ENCODE measurements around the gene POU2F3. TPM values are rescaled to one million over a fixed set of nuclear protein-coding genes. Genes with fewer than 3 reads are reported as not detected.

Gene POU2F3
- total and polyA plus RNA-seq, 2 of the 13 experiments (the other 11 are each of a cell fraction or from before 2014, with no cell fraction given), result not detected

DNA sequence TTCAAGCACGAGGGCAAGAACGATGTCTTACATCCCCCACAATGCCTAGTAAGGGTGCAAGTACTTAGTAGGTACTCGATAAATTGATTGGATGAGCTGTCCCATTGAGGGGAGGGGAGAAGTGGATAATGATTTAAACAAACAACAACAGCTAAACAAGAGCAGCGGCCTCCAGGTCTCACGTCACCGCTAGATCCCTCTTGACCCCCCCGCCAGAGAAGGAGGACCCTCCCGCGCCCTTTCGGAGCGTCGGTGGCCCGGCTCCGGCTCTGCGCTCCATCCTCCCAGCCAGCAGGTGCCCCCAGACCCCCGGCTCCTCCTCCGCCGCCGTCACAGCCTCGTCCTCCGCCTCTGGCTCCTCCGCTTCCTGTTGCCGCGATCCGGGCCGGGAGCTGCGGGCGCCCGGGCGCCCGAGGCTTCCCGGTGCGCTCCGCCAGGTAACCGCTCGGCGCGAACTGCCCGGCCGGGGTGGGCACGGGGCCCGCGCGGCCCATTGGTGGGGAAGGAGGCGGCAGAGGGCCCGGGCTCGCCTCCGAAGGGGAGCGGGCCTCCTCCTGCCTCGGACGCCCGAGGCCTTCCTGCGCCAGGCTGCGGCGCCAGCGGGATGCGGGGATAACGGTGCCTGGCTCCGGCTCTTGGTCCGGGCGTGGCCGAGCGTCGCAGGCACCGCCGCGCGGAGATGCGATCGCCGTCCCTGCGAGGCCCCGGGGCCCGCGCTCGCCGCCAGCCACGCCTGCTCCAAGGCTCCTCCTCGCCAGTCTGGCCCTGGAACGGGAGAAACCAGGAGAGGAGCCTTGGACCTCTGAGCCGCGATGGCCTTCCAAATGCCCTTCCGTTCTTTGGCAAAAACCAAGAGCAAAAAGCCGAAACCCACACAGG, 85.2 kb downstream of the POU2F3 start, which contains the start of gene TLCD5 (continued):
- TF ChIP-seq ZNF367 (CRISPR knock-in tag; IDR thresholded peaks at IDR 0.05; ENCODE audit: borderline replicate concordance), result 0 out of 2 replicates have a peak, but pooled peaks have one; percentile 77
- TF ChIP-seq ADNP (CRISPR knock-in tag; IDR thresholded peaks at IDR 0.05), result no peak
- TF ChIP-seq FOXJ3 (CRISPR knock-in tag; IDR thresholded peaks at IDR 0.05; ENCODE audit: borderline replicate concordance), result no peak
- TF ChIP-seq ZNF138 (CRISPR knock-in tag; IDR thresholded peaks at IDR 0.05; ENCODE audit: low read depth), result no peak; the same call in 1 of the 2 replicates
- TF ChIP-seq ZNF577 (CRISPR knock-in tag; IDR thresholded peaks at IDR 0.05; ENCODE audit: borderline replicate concordance, low read depth), result no peak
- TF ChIP-seq ZNF652 (CRISPR knock-in tag; IDR thresholded peaks at IDR 0.05; ENCODE audit: borderline replicate concordance, low read depth), result no peak
- TF ChIP-seq, protein P1, sequence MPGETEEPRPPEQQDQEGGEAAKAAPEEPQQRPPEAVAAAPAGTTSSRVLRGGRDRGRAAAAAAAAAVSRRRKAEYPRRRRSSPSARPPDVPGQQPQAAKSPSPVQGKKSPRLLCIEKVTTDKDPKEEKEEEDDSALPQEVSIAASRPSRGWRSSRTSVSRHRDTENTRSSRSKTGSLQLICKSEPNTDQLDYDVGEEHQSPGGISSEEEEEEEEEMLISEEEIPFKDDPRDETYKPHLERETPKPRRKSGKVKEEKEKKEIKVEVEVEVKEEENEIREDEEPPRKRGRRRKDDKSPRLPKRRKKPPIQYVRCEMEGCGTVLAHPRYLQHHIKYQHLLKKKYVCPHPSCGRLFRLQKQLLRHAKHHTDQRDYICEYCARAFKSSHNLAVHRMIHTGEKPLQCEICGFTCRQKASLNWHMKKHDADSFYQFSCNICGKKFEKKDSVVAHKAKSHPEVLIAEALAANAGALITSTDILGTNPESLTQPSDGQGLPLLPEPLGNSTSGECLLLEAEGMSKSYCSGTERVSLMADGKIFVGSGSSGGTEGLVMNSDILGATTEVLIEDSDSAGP (CRISPR knock-in tag; IDR thresholded peaks at IDR 0.05; ENCODE audit: borderline replicate concordance), result peak; percentile 54; the same call in 1 of the 2 replicates
- TF ChIP-seq GFI1 (CRISPR knock-in tag; IDR thresholded peaks at IDR 0.05; ENCODE audit: borderline replicate concordance), result peak; percentile 67; the same call in 1 of the 2 replicates
- no peak for TF ChIP-seq ZNF274 (CRISPR knock-in tag; IDR thresholded peaks at IDR 0.05)
- TF ChIP-seq RAD51 (IDR thresholded peaks at IDR 0.05; ENCODE audit: borderline replicate concordance), result no peak
- no peak for TF ChIP-seq ZBTB7A (CRISPR knock-in tag; IDR thresholded peaks at IDR 0.05)
- no peak for TF ChIP-seq MAFG (CRISPR knock-in tag; IDR thresholded peaks at IDR 0.05)
- no peak for TF ChIP-seq HNRNPK (IDR thresholded peaks at IDR 0.05; ENCODE audit: low read depth, low read length, poor library complexity, severe bottlenecking)
- no peak for TF ChIP-seq SMYD3 (CRISPR knock-in tag; IDR thresholded peaks at IDR 0.05)
- TF ChIP-seq SMARCE1 (IDR thresholded peaks at IDR 0.05; ENCODE audit: borderline replicate concordance), result no peak
- no peak for TF ChIP-seq GTF3A (CRISPR knock-in tag; conservative IDR thresholded peaks at IDR 0.05)
- TF ChIP-seq EED (CRISPR knock-in tag; IDR thresholded peaks at IDR 0.05), result no peak
- TF ChIP-seq CHD4 (IDR thresholded peaks at IDR 0.05; ENCODE audit: borderline replicate concordance, low read length), result no peak
- TF ChIP-seq ZNF33A (CRISPR knock-in tag; IDR thresholded peaks at IDR 0.05; ENCODE audit: borderline replicate concordance), result no peak
- TF ChIP-seq RARG (CRISPR knock-in tag; IDR thresholded peaks at IDR 0.05; ENCODE audit: low read depth), result no peak
- TF ChIP-seq CREM (IDR thresholded peaks at IDR 0.05), result no peak
- TF ChIP-seq CREM (CRISPR knock-in tag; IDR thresholded peaks at IDR 0.05), result no peak
- 0 out of 2 replicates have a peak, but pooled peaks have one; percentile 32 for TF ChIP-seq NCOA1 (CRISPR knock-in tag; IDR thresholded peaks at IDR 0.05)
- peak; percentile 60; the same call in 1 of the 2 replicates for TF ChIP-seq TEAD2 (CRISPR knock-in tag; IDR thresholded peaks at IDR 0.05)
- TF ChIP-seq, protein P2, sequence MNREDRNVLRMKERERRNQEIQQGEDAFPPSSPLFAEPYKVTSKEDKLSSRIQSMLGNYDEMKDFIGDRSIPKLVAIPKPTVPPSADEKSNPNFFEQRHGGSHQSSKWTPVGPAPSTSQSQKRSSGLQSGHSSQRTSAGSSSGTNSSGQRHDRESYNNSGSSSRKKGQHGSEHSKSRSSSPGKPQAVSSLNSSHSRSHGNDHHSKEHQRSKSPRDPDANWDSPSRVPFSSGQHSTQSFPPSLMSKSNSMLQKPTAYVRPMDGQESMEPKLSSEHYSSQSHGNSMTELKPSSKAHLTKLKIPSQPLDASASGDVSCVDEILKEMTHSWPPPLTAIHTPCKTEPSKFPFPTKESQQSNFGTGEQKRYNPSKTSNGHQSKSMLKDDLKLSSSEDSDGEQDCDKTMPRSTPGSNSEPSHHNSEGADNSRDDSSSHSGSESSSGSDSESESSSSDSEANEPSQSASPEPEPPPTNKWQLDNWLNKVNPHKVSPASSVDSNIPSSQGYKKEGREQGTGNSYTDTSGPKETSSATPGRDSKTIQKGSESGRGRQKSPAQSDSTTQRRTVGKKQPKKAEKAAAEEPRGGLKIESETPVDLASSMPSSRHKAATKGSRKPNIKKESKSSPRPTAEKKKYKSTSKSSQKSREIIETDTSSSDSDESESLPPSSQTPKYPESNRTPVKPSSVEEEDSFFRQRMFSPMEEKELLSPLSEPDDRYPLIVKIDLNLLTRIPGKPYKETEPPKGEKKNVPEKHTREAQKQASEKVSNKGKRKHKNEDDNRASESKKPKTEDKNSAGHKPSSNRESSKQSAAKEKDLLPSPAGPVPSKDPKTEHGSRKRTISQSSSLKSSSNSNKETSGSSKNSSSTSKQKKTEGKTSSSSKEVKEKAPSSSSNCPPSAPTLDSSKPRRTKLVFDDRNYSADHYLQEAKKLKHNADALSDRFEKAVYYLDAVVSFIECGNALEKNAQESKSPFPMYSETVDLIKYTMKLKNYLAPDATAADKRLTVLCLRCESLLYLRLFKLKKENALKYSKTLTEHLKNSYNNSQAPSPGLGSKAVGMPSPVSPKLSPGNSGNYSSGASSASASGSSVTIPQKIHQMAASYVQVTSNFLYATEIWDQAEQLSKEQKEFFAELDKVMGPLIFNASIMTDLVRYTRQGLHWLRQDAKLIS (CRISPR knock-in tag; IDR thresholded peaks at IDR 0.05), result no peak
- no peak for TF ChIP-seq PCBP1 (IDR thresholded peaks at IDR 0.05; ENCODE audit: borderline replicate concordance, low read depth, low read length)
- no peak for TF ChIP-seq EZH2 (conservative IDR thresholded peaks at IDR 0.05; ENCODE audit: low read depth, low read length)
